Endodermal cell (in vitro differentiated cells): Measurements from ENCODE around the gene TGFB2. TPM values are rescaled to one million over a fixed set of nuclear protein-coding genes. Genes with fewer than 3 reads are reported as not detected.
A peak's percentile ranks its signal among the peaks of the same experiment; 100 is the strongest.

Experiments
- DNase-seq: peaks from one replicate; pipeline ENCODE4 v3.0.0-alpha.2; 2017
- H3K27ac ChIP-seq: 2 replicates; pipeline ENCODE4 v1.5.1; 2013; ENCODE audit warnings: mild to moderate bottlenecking, low read depth, low read length, moderate library complexity
- H3K27me3 ChIP-seq: 2 replicates; pipeline ENCODE4 v1.6.1; 2013; ENCODE audit warnings: mild to moderate bottlenecking, low read length, moderate library complexity; ENCODE audit not compliant: insufficient read depth, control insufficient read depth, poor library complexity, severe bottlenecking
- H3K36me3 ChIP-seq: 2 replicates; pipeline ENCODE4 v1.7.0; 2013; ENCODE audit warnings: mild to moderate bottlenecking, low read length, moderate library complexity; ENCODE audit not compliant: control insufficient read depth, insufficient read depth
- H3K4me1 ChIP-seq: one replicate; pipeline ENCODE4 v1.7.0; 2013; ENCODE audit warnings: low read length; ENCODE audit not compliant: control insufficient read depth, insufficient read depth
- H3K4me3 ChIP-seq: 2 replicates; pipeline ENCODE4 v1.5.1; 2013; ENCODE audit warnings: mild to moderate bottlenecking, low read length, moderate library complexity
- H3K9ac ChIP-seq: 2 replicates; pipeline ENCODE4 v1.6.1; 2013; ENCODE audit warnings: mild to moderate bottlenecking, low read length, moderate library complexity; ENCODE audit not compliant: poor library complexity, severe bottlenecking; ENCODE audit errors: extremely low read depth
- H3K9me3 ChIP-seq: 2 replicates; pipeline ENCODE4 v1.6.1; 2013; ENCODE audit warnings: mild to moderate bottlenecking, low read length, moderate library complexity; ENCODE audit not compliant: control insufficient read depth
- H3K27ac Mint-ChIP-seq: 2 replicates; pipeline ENCODE4 v1.8.0; 2020; ENCODE audit warnings: mixed read lengths
- H3K27me3 Mint-ChIP-seq: 2 replicates; pipeline ENCODE4 v1.8.0; 2021; ENCODE audit warnings: mild to moderate bottlenecking, mixed read lengths; ENCODE audit not compliant: insufficient read depth
- H3K36me3 Mint-ChIP-seq: 2 replicates; pipeline ENCODE4 v1.8.0; 2020; ENCODE audit warnings: low read depth, mixed read lengths
- H3K4me1 Mint-ChIP-seq: 2 replicates; pipeline ENCODE4 v1.8.0; 2020; ENCODE audit warnings: mixed read lengths
- H3K4me3 Mint-ChIP-seq: 2 replicates; pipeline ENCODE4 v1.8.0; 2020; ENCODE audit warnings: mild to moderate bottlenecking, moderate library complexity, mixed read lengths
- H3K9me3 Mint-ChIP-seq: 2 replicates; pipeline ENCODE4 v1.8.0; 2020; ENCODE audit warnings: mild to moderate bottlenecking, mixed read lengths
- CTCF ChIP-seq: fragments of 200-600 bp; sonication (generic); conservative IDR thresholded peaks from 2 replicates; pipeline ENCODE4 v1.5.0; 2021; ENCODE audit warnings: antibody characterized with exemption, mild to moderate bottlenecking
- WGBS, 2 experiments: methylation state at CpG; one replicate each; pipeline versions ENCODE4 v1.1.5 to v1.1.7; 2013; ENCODE audit warnings: missing lambda C conversion rate in 2 of 2, mixed read lengths in 1 of 2; ENCODE audit not compliant: insufficient coverage in 1 of 2, insufficient read length in 1 of 2; 5-methylcytosine and 5-hydroxymethylcytosine counted together
- total RNA-seq, 2 donors: library from RNA; stranded (reverse); fragmentation: NEBNext Ultra II Directional in 1 of 2; extraction: Animal tissue kit (Norgen Biotek cat#: 25700) in 1 of 2; gene quantifications; 2 replicates in 1 of 2; 3 replicates in 1 of 2; pipeline ENCODE4 v1.2.1, GENCODE V29; 2021

Gene TGFB2
- total RNA-seq, 2 donors from 2014 or later, result 0.11 to 1.2 TPM

GRCh38 chr1:218478336-218478735 is 133.2 kb downstream of the TGFB2 start:
- Mint-ChIP-seq H3K27me3 (no peaks in the 10 kb centered on the region), H3K4me1 (peaks cover 3% of the 10 kb centered on the region), H3K9me3 (no peaks in the 10 kb centered on the region), H3K27ac (no peak overlapping the region), H3K4me3 (no peak overlapping the region), H3K36me3 (no peaks in the 10 kb centered on the region)
- DNase-seq, result no peak
- no peak overlapping the region for H3K27ac ChIP-seq
- no peak overlapping the region for H3K4me3 ChIP-seq
- peaks cover 5% of the 10 kb centered on the region for H3K9me3 ChIP-seq
- 88 to 89% methylated on average over 4 of the region's 4 CpGs for WGBS, 2 experiments
- H3K36me3 ChIP-seq, result no peaks in the 10 kb centered on the region
- no peak for TF ChIP-seq CTCF
- no peaks in the 10 kb centered on the region for H3K27me3 ChIP-seq
- H3K9ac ChIP-seq, result no peak overlapping the region
- peaks cover 2% of the 10 kb centered on the region for H3K4me1 ChIP-seq

- Histone ChIP-seq H3K9me3 (peaks cover 5% of the 10 kb centered on the region), H3K9ac (no peak overlapping the region), H3K27ac (peak overlapping the region; percentile 14), H3K27me3 (no peaks in the 10 kb centered on the region), H3K4me3 (no peak overlapping the region), H3K4me1 (peaks cover 2% of the 10 kb centered on the region), H3K36me3 (no peaks in the 10 kb centered on the region)
- WGBS, 2 experiments, result 100% methylated on average over 1 of the region's 1 CpG; no CpG with 5 or more reads in 1 of the 2 experiments
- H3K27ac Mint-ChIP-seq, result no peak overlapping the region
- H3K9me3 Mint-ChIP-seq, result no peaks in the 10 kb centered on the region
- H3K27me3 Mint-ChIP-seq, result no peaks in the 10 kb centered on the region
- DNase-seq, result no peak
- TF ChIP-seq CTCF, result no peak
- peaks cover 3% of the 10 kb centered on the region for H3K4me1 Mint-ChIP-seq
- no peak overlapping the region for H3K4me3 Mint-ChIP-seq
- H3K36me3 Mint-ChIP-seq, result no peaks in the 10 kb centered on the region
Measured at GRCh38 chr1:218479436-218480115, 134.4 kb downstream of the TGFB2 start.

GRCh38 chr1:218480137-218480536 is 135.0 kb downstream of the TGFB2 start:
- H3K9me3 ChIP-seq, result peaks cover 5% of the 10 kb centered on the region
- H3K4me1 ChIP-seq, result peaks cover 2% of the 10 kb centered on the region
- H3K9me3 Mint-ChIP-seq, result no peaks in the 10 kb centered on the region
- no peak overlapping the region for H3K9ac ChIP-seq
- no peaks in the 10 kb centered on the region for H3K36me3 Mint-ChIP-seq
- no peak for TF ChIP-seq CTCF
- H3K4me3 ChIP-seq, result no peak overlapping the region
- H3K4me3 Mint-ChIP-seq, result no peak overlapping the region
- no peak for DNase-seq
- 91 to 95% methylated on average over 2 to 3 of the region's 3 CpGs for WGBS, 2 experiments
- H3K27me3 ChIP-seq, result no peaks in the 10 kb centered on the region
- H3K27ac ChIP-seq, result peak overlapping the region; percentile 26
- H3K4me1 Mint-ChIP-seq, result peaks cover 3% of the 10 kb centered on the region
- no peaks in the 10 kb centered on the region for H3K36me3 ChIP-seq
- H3K27ac Mint-ChIP-seq, result no peak overlapping the region
- no peaks in the 10 kb centered on the region for H3K27me3 Mint-ChIP-seq
